Erythroblast (primary cell): ENCODE results near the gene RTP3.

Source experiments
- GATA1 ChIP-seq: IDR thresholded peaks from 2 replicates; pipeline ENCODE4 v1.6.1; 2011; ENCODE audit warnings: low read depth, mild to moderate bottlenecking, control low read depth, low read length, moderate library complexity
- POLR2A ChIP-seq: IDR thresholded peaks from 2 replicates; pipeline ENCODE4 v1.6.1; 2011; ENCODE audit warnings: mild to moderate bottlenecking, low read length

DNA sequence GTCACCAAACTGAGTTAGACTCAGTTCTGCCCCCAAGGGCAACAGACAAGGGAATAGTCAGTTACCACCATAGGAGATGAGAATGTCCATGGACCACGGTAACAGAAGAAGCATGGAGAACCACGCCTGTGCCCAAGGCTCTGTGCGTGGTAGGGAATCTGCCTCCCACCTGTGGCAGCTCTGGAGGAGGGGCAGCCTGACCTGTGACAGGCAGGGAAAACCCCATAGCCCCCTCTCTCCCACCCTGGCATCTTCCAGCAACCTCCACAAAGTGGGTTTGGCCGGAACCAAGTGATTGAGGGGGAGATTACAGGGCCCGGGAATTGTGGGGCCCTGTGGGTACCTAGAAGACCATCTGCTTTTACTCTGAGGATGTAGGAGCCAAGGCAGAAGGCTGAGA is 18.8 kb upstream of the RTP3 start:
- TF ChIP-seq POLR2A (no peak), GATA1 (no peak)
